ENCODE measurements around the gene MAP2K3. TPM values are rescaled to one million over a fixed set of nuclear protein-coding genes. Genes with fewer than 3 reads are reported as not detected.
A peak's percentile ranks its signal among the peaks of the same experiment; 100 is the strongest.

Gene MAP2K3
- total RNA-seq, 2 experiments from 2014 or later = 53.6 to 56.8 TPM

- H3K27me3 Mint-ChIP-seq = no peaks in the 10 kb centered on the region
Measured at GRCh38 chr17:21249086-21249795, 35.3 kb upstream of the MAP2K3 start.

DNA sequence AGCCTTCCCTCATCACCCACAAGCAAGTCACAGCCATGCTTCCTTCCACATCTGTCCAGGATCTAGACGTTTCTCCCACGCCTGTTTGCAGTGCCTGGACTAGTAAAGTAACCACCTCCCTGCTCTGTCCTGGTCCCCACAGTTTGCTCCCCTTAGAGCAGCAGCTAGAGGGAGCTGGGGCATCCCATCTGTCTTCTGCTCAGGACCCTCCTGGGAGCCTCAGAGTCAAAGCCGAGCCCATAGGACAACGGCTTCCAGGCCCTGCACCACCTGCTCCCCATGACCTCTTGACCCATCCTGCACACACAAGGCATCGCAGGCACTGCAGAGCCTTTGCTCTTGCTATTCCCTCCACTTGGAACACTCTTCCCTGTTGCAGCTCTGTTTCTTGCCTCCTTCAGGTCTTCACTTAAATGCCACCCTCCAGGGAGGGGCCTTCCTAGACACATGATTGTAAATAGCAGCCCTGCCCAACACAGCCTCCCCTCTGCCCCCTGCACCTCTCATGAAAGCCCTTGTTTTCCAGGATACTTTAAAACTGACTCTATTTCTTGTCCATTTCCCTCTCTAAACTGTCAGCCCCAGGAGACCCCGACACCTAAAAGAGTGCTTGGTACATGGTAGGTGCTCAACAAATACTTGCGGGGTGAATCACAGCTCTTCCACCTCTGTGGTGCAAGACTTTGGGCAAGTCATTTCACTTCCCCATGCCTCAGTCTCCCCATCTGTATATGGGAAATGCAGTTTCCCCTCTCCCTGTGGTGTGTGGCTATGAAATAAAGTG lies 34.4 kb upstream of the MAP2K3 start:
- no peak overlapping the region for H3K27ac Mint-ChIP-seq
- peaks cover 9% of the 10 kb centered on the region for H3K4me1 Mint-ChIP-seq

More at GRCh38 chr17:21249086-21249795, 35.3 kb upstream of the MAP2K3 start:
- Mint-ChIP-seq H3K9me3 (no peaks in the 10 kb centered on the region), H3K4me3 (no peak overlapping the region), H3K27ac (no peak overlapping the region), H3K4me1 (peaks cover 10% of the 10 kb centered on the region), H3K36me3 (no peaks in the 10 kb centered on the region)
- DNase-seq = no peak
- POLR2A ChIA-PET = interaction anchor here (0.7 to 1.4 kb wide), 2 partner anchors 29 to 34 kb away, joined by 3 to 7 read pairs; no protein-coding TSS in a partner anchor
- no peak for ATAC-seq (ENCODE audit: low read depth)

DNA sequence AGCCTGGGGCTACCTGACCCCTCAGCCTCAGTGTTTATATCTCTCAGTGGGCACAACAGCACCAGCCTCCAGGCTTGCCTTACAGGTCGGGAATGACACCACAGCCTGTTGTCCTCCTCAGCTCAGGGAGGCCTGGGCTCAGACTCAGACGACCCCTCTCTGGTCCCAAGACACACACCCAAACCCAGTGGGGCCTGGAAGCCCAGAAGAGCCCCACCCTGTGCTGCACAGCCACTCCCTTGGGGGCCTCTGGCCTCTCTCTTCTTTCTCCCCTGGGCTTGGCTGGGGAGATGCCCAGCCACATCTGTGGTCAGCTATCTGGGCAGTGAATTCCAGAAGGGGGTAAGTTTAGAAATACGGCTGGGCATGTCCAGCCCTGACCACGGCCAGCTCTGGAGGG lies 33.7 kb upstream of the MAP2K3 start:
- H3K36me3 Mint-ChIP-seq = no peaks in the 10 kb centered on the region
- peaks cover 9% of the 10 kb centered on the region for H3K4me1 Mint-ChIP-seq
- no peak overlapping the region for H3K27ac Mint-ChIP-seq
- POLR2A ChIA-PET = no interaction called here
- DNase-seq (no peak), ATAC-seq (ENCODE audit: low read depth) (no peak)
- no peaks in the 10 kb centered on the region for H3K9me3 Mint-ChIP-seq
- H3K27me3 Mint-ChIP-seq = no peaks in the 10 kb centered on the region
- H3K4me3 Mint-ChIP-seq = no peak overlapping the region

More for the DNA sequence above, 34.4 kb upstream of the MAP2K3 start:
- no peaks in the 10 kb centered on the region for H3K9me3 Mint-ChIP-seq
- ATAC-seq (ENCODE audit: low read depth) (no peak), DNase-seq (no peak)
- POLR2A ChIA-PET = interaction anchor here (1.4 kb wide), 1 partner anchor 28 kb away, joined by 7 read pairs; no protein-coding TSS in a partner anchor
- H3K36me3 Mint-ChIP-seq = no peaks in the 10 kb centered on the region
- no peak overlapping the region for H3K4me3 Mint-ChIP-seq
- H3K27me3 Mint-ChIP-seq = no peaks in the 10 kb centered on the region

GRCh38 chr17:21251337-21252010 lies 33.0 kb upstream of the MAP2K3 start:
- POLR2A ChIA-PET = no interaction called here
- H3K4me3 Mint-ChIP-seq = no peak overlapping the region

GRCh38 chr17:21252289-21252795 lies 32.2 kb upstream of the MAP2K3 start:
- no peak for ATAC-seq (ENCODE audit: low read depth)
- peak overlapping the region; percentile 65 for H3K4me3 Mint-ChIP-seq
- H3K27me3 Mint-ChIP-seq = peaks cover 2% of the 10 kb centered on the region
- no peaks in the 10 kb centered on the region for H3K36me3 Mint-ChIP-seq
- peaks cover 9% of the 10 kb centered on the region for H3K4me1 Mint-ChIP-seq
- POLR2A ChIA-PET = no interaction called here
- no peak overlapping the region for H3K27ac Mint-ChIP-seq
- no peak for DNase-seq
- no peaks in the 10 kb centered on the region for H3K9me3 Mint-ChIP-seq

More at GRCh38 chr17:21251337-21252010, 33.0 kb upstream of the MAP2K3 start:
- no peaks in the 10 kb centered on the region for H3K27me3 Mint-ChIP-seq
- ATAC-seq (ENCODE audit: low read depth) (no peak), DNase-seq (no peak)
- H3K36me3 Mint-ChIP-seq = no peaks in the 10 kb centered on the region
- H3K9me3 Mint-ChIP-seq = no peaks in the 10 kb centered on the region
- peaks cover 9% of the 10 kb centered on the region for H3K4me1 Mint-ChIP-seq
- H3K27ac Mint-ChIP-seq = no peak overlapping the region

- POLR2A ChIA-PET = interaction anchor here (1.8 kb wide), 1 partner anchor 23 kb away, joined by 6 read pairs; no protein-coding TSS in a partner anchor
- no peaks in the 10 kb centered on the region for H3K36me3 Mint-ChIP-seq
- H3K27me3 Mint-ChIP-seq = peaks cover 4% of the 10 kb centered on the region
- DNase-seq (peak; percentile 79), ATAC-seq (ENCODE audit: low read depth) (peak; percentile 82)
- H3K9me3 Mint-ChIP-seq = no peaks in the 10 kb centered on the region
- H3K4me3 Mint-ChIP-seq = peak within 1 kb of the TSS; percentile 81
- no peak within 1 kb of the TSS for H3K27ac Mint-ChIP-seq
- H3K4me1 Mint-ChIP-seq = peaks cover 9% of the 10 kb centered on the region
Measured at GRCh38 chr17:21252796-21253645, 31.5 kb upstream of the MAP2K3 start, which contains the start of gene NATD1. NATD1 (minus strand) TSS chr17:21253410; CDS start chr17:21253264, 146 bp downstream.

DNA sequence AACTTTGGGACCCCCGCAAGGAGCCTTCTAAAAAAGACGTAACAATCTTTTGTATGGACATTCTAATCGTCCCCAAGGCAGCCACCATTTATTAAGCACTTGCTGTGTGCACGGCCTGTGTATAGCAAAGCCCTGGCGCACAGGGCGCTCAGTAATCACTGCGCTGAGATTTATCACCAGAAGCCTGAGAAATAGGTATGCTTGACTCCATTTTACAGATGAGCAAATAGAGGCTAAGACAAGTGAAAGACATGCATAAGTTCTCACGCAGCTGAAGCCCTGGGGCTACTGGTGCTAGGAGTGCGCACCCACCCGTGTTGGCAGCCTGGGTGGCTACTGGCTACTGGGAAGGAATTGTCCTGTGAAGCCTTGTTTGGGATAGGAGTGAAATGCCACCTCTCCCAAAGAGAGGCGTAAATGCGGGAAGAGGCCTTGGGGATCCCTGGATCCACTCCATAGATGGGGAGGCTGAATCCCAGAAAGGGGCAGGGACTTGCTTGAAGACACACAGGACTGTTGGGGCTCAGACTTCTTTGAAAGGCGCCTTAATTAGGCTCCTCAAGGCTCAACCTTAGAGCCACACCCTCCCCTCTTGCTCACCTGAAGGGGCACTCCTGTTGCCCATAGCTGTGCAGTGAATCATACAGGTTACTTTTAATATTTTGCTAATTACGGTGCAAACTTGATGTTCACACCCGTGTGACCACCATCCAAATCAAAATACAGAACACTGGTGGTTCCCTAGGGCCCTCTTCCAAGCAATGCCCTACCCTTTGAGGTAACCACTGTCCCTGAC lies 30.7 kb upstream of the MAP2K3 start:
- H3K4me3 Mint-ChIP-seq = peak overlapping the region; percentile 81
- H3K27ac Mint-ChIP-seq = no peak overlapping the region
- no peaks in the 10 kb centered on the region for H3K36me3 Mint-ChIP-seq
- H3K9me3 Mint-ChIP-seq = no peaks in the 10 kb centered on the region
- ATAC-seq (ENCODE audit: low read depth) (peak; percentile 13), DNase-seq (no peak)
- peaks cover 13% of the 10 kb centered on the region for H3K4me1 Mint-ChIP-seq
- H3K27me3 Mint-ChIP-seq = peaks cover 4% of the 10 kb centered on the region
- POLR2A ChIA-PET = interaction anchor here (1.8 kb wide), 1 partner anchor 22 kb away, joined by 6 read pairs; no protein-coding TSS in a partner anchor

DNA sequence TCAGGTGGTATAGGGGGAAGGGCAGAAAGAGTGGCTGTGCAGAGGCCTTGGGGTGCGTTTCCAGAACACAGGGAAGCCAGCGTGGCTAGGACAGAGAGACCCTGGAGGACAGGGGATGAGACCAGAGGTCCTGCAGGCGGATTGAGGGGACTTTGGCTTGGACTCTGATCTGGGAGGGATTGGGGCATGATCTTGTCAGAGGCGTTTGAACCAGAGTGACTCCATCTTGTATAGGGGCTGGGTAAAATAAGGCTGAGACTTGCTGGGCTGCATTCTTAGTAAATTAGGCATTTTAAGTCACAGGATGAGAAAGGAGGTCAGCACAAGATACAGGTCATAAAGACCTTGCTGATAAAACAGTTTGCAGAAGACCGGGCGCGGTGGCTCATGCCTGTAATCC lies 25.9 kb upstream of the MAP2K3 start:
- POLR2A ChIA-PET = no interaction called here
- Mint-ChIP-seq H3K4me3 (no peak overlapping the region), H3K27me3 (peaks cover 4% of the 10 kb centered on the region), H3K9me3 (no peaks in the 10 kb centered on the region), H3K4me1 (peaks cover 9% of the 10 kb centered on the region), H3K36me3 (no peaks in the 10 kb centered on the region), H3K27ac (no peak overlapping the region)
- ATAC-seq (ENCODE audit: low read depth) (no peak), DNase-seq (no peak)

DNA sequence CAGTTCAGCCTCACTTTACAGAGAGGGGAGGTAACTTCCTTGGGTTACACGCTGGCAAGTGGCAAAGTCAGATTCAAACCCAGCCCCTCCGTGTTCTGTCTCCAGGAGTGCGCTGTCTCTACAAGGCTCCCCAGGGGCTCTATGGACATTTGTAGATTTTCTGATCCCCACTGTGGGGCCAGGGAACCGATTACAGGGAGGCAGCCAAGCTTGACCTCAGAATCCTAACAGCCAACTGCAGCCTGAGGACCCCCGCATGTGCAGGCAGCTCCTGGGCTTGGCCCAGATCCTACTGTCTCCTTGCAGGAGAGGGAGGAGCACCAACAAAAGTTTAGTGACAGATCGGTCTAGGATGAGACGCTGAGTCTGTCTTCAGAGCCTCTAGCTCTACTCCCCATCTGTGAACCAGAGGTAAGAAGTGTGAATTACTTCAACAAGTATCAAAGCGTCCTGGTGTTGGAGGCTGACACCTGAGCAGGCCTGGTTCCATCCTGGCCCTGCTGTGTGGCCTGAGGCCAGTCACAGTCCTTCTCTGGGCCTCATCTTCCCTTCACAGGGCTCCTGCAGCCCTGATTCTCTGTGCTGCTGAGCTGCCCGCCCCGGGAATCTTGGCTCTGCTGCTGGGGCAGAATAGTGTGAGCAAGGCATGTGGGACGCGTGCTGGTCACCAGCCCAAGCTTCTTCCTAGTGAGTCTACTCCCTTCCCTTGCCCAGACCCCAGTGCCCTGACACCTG lies 22.1 kb upstream of the MAP2K3 start:
- ATAC-seq (ENCODE audit: low read depth) = no peak
- Mint-ChIP-seq H3K9me3 (no peaks in the 10 kb centered on the region), H3K27ac (no peak overlapping the region), H3K4me1 (peaks cover 8% of the 10 kb centered on the region), H3K4me3 (no peak overlapping the region), H3K27me3 (peaks cover 2% of the 10 kb centered on the region), H3K36me3 (no peaks in the 10 kb centered on the region)
- POLR2A ChIA-PET = no interaction called here
- no peak for DNase-seq

- no peaks in the 10 kb centered on the region for H3K36me3 Mint-ChIP-seq
- POLR2A ChIA-PET = interaction anchor here (0.9 kb wide), 1 partner anchor 13 kb away, joined by 3 read pairs; no protein-coding TSS in a partner anchor
- no peaks in the 10 kb centered on the region for H3K9me3 Mint-ChIP-seq
- ATAC-seq (ENCODE audit: low read depth) (no peak), DNase-seq (no peak)
- peaks cover 1% of the 10 kb centered on the region for H3K27me3 Mint-ChIP-seq
- H3K4me1 Mint-ChIP-seq = peaks cover 14% of the 10 kb centered on the region
- no peak overlapping the region for H3K27ac Mint-ChIP-seq
- no peak overlapping the region for H3K4me3 Mint-ChIP-seq
Measured at GRCh38 chr17:21263376-21263775, 21.1 kb upstream of the MAP2K3 start.

- no peak overlapping the region for H3K4me3 Mint-ChIP-seq
- H3K9me3 Mint-ChIP-seq = no peaks in the 10 kb centered on the region
- ATAC-seq (ENCODE audit: low read depth) (peak; percentile 18), DNase-seq (no peak)
- peaks cover 1% of the 10 kb centered on the region for H3K27me3 Mint-ChIP-seq
- peaks cover 14% of the 10 kb centered on the region for H3K4me1 Mint-ChIP-seq
- POLR2A ChIA-PET = interaction anchor here (0.7 to 1.3 kb wide), 2 partner anchors 9 to 226 kb away, joined by 3 to 5 read pairs; partner anchors contain the start of gene USP22
- no peaks in the 10 kb centered on the region for H3K36me3 Mint-ChIP-seq
- peak overlapping the region; percentile 77 for H3K27ac Mint-ChIP-seq
Measured at GRCh38 chr17:21268596-21269188, 15.8 kb upstream of the MAP2K3 start.

Data from activated naive CD8-positive, alpha-beta T cell treated with anti-CD3 and anti-CD28 coated beads, Interleukin-2, amount 10 ng/mL, durations not matched to agents 7 days and 5 days (primary cell).